GM20000 (cell line): ENCODE data around the gene CSHL1.

Source experiments
- DNase-seq: peaks from one replicate; pipeline ENCODE4 v3.0.0; 2012; ENCODE audit warnings: low spot score
- TF ChIP-seq, protein P1 (sequence below): IDR thresholded peaks from 2 replicates; pipeline ENCODE4 v1.5.1; 2012; ENCODE audit warnings: mild to moderate bottlenecking, control low read depth; ENCODE audit errors: extremely low read depth, missing control alignments

Gene CSHL1

DNA sequence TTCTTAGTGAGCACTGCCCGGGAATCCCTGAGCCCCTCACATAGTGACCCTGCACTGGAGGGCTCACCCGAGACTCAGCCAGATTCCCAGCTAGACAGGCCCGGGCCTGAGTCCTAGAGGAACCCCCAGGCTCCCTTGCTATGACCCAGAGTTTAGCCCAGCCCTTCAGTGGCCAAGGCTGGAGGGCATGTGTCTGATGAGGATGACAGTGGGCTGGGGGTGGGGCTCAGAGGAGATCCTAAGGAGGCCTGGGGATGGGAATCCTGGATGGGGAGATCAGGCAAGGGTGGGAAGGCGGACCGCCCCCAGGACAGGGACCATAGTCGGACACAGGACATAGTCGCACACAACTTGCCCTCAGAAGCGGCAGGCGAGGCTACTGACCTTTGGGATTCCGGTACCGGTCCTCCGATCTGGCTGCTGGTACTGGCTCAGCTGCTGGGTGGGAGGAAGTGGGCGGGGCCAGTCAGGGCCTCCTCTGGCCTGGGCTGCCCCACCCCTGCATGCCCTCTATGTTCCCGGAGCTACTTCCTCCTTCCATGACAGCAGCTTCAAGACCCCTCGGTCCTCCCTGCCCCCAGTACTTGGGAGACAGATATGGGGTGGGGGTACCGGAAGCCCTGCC is 20.0 kb upstream of the CSHL1 start:
- peak; percentile 76 for DNase-seq
- TF ChIP-seq, protein P1, sequence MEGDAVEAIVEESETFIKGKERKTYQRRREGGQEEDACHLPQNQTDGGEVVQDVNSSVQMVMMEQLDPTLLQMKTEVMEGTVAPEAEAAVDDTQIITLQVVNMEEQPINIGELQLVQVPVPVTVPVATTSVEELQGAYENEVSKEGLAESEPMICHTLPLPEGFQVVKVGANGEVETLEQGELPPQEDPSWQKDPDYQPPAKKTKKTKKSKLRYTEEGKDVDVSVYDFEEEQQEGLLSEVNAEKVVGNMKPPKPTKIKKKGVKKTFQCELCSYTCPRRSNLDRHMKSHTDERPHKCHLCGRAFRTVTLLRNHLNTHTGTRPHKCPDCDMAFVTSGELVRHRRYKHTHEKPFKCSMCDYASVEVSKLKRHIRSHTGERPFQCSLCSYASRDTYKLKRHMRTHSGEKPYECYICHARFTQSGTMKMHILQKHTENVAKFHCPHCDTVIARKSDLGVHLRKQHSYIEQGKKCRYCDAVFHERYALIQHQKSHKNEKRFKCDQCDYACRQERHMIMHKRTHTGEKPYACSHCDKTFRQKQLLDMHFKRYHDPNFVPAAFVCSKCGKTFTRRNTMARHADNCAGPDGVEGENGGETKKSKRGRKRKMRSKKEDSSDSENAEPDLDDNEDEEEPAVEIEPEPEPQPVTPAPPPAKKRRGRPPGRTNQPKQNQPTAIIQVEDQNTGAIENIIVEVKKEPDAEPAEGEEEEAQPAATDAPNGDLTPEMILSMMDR = no peak

GRCh38 chr17:63929860-63930766 is 19.1 kb upstream of the CSHL1 start:
- TF ChIP-seq, protein P1 = no peak
- DNase-seq = peak; percentile 1

- TF ChIP-seq, protein P1 = no peak
Measured at GRCh38 chr17:63928966-63929695, 18.1 kb upstream of the CSHL1 start.

GRCh38 chr17:63928172-63928666 is 17.2 kb upstream of the CSHL1 start:
- TF ChIP-seq, protein P1 = no peak
- no peak for DNase-seq

More at GRCh38 chr17:63928966-63929695, 18.1 kb upstream of the CSHL1 start:
- no peak for DNase-seq

DNA sequence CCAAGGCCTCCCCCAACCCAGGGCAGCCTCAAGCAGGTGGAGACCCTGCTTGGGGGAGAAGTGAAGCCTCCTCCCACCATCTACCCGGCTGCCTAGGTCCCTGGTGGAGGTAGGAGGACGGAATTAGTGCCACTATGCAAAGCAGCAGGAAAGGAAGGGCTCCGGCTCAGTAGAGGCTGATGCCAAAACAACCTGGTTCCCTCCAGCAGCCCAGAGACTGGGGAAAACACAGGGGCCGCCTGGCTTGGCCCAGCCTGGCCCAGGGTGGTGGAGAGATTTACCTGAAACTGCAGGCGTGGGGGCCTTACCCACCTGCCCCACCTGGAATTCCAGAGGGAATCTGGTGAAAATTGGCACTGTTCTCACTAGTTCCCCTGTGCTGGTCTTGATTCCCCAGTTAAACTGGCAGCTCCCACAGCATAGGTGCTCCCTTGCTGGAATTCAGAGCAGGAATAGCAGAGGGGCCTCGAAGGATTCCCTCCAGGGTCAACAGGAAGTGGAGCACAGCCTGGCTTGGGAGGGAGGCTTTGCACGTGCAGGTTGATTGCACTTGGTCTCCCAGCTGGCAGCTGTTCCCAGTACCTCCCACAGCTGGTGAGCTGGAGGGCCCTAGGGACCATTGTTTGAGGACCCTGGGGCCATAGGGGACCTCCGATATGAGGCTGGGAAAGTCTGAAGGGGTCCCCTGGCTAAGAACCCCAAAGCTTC is 16.6 kb upstream of the CSHL1 start:
- DNase-seq = peak; percentile 14
- TF ChIP-seq, protein P1 = no peak

DNA sequence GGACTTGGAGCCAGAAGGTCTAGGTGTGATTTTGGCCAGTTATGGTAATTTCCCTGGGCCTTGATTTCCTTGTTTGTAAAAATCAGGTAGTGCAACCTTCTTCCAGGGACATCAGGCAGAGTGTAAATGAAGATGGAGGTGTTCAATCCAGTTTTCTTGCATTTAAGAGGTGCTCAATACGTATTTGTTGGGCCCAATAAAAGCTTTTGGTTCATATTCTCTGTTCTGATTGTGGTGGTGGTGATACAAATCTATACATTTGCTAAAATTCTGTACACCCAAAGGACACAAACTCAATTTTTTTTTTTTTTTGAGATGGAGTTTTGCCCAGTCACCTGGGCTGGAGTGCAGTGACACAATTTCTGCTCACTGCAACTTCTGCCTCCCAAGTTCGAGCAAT is 15.1 kb upstream of the CSHL1 start:
- no peak for DNase-seq

More for the DNA sequence above, 15.1 kb upstream of the CSHL1 start:
- TF ChIP-seq, protein P1 = no peak
